Duodenal mucosa (tissue), 2 donors: ENCODE data around the gene EFR3B.

ENCODE experiments used
- H3K27ac ChIP-seq: one replicate; pipeline ENCODE4 v1.7.0; 2013; ENCODE audit warnings: low read depth, low read length
- H3K27me3 ChIP-seq, 2 donors: one replicate each; pipeline ENCODE4 v1.7.0; 2013; ENCODE audit warnings: low read length in 2 of 2, control low read depth in 1 of 2; ENCODE audit not compliant: insufficient read depth in 2 of 2, control insufficient read depth in 1 of 2
- H3K36me3 ChIP-seq, 2 donors: one replicate each; pipeline ENCODE4 v1.7.0; 2013; ENCODE audit warnings: low read length in 2 of 2, control low read depth in 1 of 2; ENCODE audit not compliant: insufficient read depth in 2 of 2, control insufficient read depth in 1 of 2
- H3K4me1 ChIP-seq, 2 donors: one replicate each; pipeline ENCODE4 v1.7.0; 2013; ENCODE audit warnings: low read length in 2 of 2, control low read depth in 1 of 2; ENCODE audit not compliant: insufficient read depth in 2 of 2, control insufficient read depth in 1 of 2
- H3K4me3 ChIP-seq, 2 donors: one replicate each; pipeline ENCODE4 v1.7.0; 2013; ENCODE audit warnings: low read length in 2 of 2, low read depth in 1 of 2
- H3K9ac ChIP-seq, 2 donors: one replicate each; pipeline ENCODE4 v1.7.0; 2013; ENCODE audit warnings: low read length in 2 of 2, low read depth in 1 of 2
- H3K9me3 ChIP-seq, 2 donors: one replicate each; pipeline ENCODE4 v1.7.0; 2013; ENCODE audit warnings: low read length in 2 of 2, control low read depth in 1 of 2; ENCODE audit not compliant: control insufficient read depth in 1 of 2

EFR3B gene

DNA sequence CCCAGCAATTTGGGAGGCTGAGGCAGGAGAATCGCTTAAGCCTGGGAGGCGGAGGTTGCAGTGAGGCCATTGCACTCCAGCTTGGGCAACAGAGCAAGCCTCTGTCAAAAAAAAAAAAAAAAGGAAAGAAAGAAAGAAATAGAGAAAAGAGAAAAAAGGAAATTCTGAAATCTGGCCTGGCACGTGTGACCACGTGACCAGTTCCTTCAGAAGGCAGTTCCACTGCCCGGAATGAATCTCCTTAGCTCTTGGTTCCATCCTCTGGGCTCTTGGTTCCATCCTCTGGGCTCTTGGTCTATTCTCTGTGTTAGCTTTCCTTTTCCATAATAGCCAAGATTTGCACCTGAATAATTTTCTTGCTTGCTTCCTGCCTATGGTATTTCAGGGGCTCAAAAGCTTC lies 131.8 kb downstream of the EFR3B start:
- Histone ChIP-seq H3K36me3 (no peaks in the 10 kb centered on the region), H3K4me1 (peaks cover 0 to 3% of the 10 kb centered on the region in 2 donors), H3K4me3 (no peak overlapping the region), H3K27me3 (peaks cover 19 to 23% of the 10 kb centered on the region in 2 donors), H3K9me3 (no peaks in the 10 kb centered on the region), H3K27ac (no peak overlapping the region), H3K9ac (no peak overlapping the region)

DNA sequence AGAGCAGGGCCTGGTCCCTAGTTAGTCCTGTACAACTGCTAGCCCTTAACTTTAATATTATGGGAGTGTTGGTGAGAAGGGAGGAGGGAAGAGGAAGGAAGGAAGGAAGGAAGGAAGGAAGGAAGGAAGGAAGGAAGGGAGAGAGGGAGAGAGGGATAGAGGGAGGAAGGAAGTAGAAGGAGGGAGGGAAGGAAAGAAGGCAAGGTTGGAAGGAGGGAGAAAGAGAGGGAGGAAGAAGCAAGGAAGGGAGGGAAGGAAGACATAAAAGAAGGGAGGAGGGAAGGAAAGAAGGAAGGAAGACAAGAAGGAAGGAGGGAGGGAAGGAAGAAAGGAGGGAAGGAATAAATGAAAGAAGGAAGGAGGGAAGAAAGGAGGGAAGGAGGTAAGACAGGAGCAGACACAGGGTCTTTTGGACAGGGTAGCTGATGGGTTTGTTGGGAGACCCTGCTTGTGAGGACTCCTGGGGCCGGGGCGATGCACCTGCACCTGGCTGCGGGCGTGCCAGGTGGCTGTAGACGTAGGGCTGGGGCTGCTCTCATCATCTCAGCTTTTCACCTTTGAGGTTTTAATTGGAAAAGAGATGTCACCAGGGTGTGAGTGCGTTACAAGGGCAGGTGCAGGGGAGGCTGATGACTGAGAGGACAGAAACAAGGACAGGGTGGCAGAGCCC lies 132.5 kb downstream of the EFR3B start:
- Histone ChIP-seq H3K27me3 (peaks cover 12 to 17% of the 10 kb centered on the region in 2 donors), H3K9me3 (no peaks in the 10 kb centered on the region), H3K9ac (no peak overlapping the region), H3K27ac (no peak overlapping the region), H3K36me3 (no peaks in the 10 kb centered on the region), H3K4me1 (no peaks in the 10 kb centered on the region), H3K4me3 (no peak overlapping the region)

DNA sequence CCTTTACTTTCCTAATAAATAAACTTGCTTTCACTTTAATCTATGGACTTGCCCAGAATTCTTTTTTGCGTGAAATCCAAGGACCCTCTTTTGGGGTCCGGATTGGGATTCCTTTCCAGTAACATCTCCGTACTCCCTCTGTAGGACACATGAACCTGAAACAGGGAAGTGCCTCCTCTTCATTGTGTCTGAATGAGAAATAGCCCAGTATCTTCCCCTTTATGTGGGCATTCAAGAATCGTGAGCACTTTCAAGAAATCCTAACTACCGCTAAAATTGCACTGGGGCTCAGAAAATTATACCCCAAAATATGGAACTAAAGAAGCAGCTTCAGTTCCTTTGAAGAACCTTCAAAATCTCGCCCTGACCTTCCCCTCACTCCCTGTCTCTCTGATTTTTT lies 134.3 kb downstream of the EFR3B start:
- H3K4me3 ChIP-seq = no peak overlapping the region
- no peaks in the 10 kb centered on the region for H3K4me1 ChIP-seq
- H3K9me3 ChIP-seq = no peaks in the 10 kb centered on the region

DNA sequence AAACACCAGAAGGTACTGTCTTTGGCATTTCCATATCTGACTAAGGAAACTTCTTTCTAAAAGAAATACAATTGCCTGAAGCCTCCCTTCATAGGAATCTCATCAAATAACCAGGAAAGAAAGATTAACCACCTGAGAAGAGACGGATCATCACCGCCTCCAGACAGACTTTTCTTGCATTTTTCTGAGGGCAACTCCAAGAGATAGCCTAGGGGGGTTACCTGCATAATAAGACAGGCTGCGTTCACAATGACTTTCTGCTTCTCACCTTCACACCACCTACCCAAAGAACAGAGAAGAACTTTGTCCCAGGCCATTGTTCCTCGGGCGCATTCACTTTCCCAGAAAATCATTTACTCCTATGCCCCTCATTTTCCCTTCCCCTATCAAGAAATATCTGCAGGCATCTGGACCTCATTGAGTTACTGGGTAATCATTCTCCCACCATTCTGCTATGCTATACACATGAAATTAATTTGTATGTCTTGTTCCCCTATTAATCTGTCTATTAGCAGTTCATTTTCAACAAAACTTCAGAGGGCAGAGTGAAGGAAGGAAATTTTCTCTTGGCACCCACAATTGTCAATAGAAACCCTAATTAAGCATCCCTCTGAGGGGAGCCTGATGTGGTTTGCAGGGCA lies 134.8 kb downstream of the EFR3B start:
- Histone ChIP-seq H3K4me3 (no peak overlapping the region), H3K4me1 (no peaks in the 10 kb centered on the region), H3K27ac (no peak overlapping the region), H3K27me3 (peaks cover 6 to 11% of the 10 kb centered on the region in 2 donors), H3K9me3 (peaks cover 0 to 2% of the 10 kb centered on the region in 2 donors), H3K36me3 (no peaks in the 10 kb centered on the region), H3K9ac (no peak overlapping the region)

More for the DNA sequence above, 134.3 kb downstream of the EFR3B start:
- no peak overlapping the region for H3K27ac ChIP-seq
- H3K36me3 ChIP-seq = no peaks in the 10 kb centered on the region
- H3K27me3 ChIP-seq = peaks cover 6 to 11% of the 10 kb centered on the region in 2 donors
- no peak overlapping the region for H3K9ac ChIP-seq

DNA sequence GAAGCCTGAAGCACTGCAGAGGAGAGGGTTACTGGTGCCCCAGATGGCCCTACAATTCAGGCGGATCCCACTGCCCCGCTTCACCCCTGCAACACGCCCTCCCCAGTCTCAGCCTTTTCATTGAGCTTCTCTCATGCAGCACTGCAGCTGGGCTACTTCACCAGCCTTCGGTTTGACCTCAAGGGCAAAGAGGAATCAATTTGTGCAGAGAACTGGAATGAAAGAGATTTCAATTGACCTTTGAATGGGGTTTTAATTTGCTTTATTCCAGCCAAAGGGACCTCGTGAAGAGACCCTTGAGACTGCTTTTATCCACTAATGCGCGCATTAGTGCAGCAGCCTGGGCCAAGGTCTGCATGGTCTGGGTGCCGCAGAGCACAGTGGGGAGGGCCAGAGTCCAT lies 135.3 kb downstream of the EFR3B start:
- H3K9ac ChIP-seq = no peak overlapping the region
- peaks cover 4 to 7% of the 10 kb centered on the region in 2 donors for H3K9me3 ChIP-seq
- H3K4me3 ChIP-seq = no peak overlapping the region
- H3K27me3 ChIP-seq = peaks cover 6 to 11% of the 10 kb centered on the region in 2 donors
- H3K27ac ChIP-seq = no peak overlapping the region
- no peaks in the 10 kb centered on the region for H3K36me3 ChIP-seq
- no peaks in the 10 kb centered on the region for H3K4me1 ChIP-seq

DNA sequence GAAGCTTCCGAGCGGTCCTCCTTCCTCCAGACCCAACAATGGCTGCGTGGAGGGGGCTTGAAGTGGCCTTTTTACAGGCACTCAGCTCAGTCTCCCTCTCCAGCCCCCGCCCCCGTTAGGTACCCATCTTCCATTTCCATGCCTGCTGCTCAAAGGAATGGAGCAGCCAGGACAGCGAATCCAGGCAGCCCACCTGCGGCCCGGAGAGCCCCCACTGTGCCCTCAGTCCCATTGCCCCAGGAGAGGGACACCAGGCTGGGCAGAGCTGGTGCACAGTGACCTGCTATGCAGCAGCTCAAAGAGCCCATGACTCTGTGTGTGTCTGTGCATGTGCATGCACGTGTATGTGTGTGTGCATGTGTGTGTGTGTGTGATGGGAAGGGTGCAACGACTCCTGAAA lies 137.1 kb downstream of the EFR3B start:
- Histone ChIP-seq H3K27ac (no peak overlapping the region), H3K9me3 (peaks cover 4 to 7% of the 10 kb centered on the region in 2 donors), H3K36me3 (no peaks in the 10 kb centered on the region), H3K4me1 (no peaks in the 10 kb centered on the region), H3K4me3 (no peak overlapping the region), H3K27me3 (peaks cover 6 to 10% of the 10 kb centered on the region in 2 donors), H3K9ac (no peak overlapping the region)

DNA sequence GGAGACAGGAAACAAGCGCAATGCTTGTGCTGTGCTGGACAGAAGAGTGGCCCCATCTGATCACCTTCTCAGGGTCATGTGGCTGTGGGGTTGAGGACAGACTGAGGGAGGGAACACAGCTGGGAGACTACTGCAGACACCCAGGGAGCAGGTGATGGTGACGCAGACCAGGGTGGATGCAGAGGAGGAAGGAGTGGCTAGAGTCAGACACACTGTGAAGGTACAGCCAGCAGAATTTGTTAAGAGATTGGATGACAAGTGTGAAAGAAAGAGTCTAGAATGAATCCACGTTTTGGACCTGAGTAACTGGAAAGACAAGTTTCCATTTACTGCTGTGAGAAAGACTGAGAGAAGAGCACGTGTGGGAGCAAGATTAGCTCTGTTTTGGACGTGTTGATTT lies 142.4 kb downstream of the EFR3B start:
- no peaks in the 10 kb centered on the region for H3K36me3 ChIP-seq

DNA sequence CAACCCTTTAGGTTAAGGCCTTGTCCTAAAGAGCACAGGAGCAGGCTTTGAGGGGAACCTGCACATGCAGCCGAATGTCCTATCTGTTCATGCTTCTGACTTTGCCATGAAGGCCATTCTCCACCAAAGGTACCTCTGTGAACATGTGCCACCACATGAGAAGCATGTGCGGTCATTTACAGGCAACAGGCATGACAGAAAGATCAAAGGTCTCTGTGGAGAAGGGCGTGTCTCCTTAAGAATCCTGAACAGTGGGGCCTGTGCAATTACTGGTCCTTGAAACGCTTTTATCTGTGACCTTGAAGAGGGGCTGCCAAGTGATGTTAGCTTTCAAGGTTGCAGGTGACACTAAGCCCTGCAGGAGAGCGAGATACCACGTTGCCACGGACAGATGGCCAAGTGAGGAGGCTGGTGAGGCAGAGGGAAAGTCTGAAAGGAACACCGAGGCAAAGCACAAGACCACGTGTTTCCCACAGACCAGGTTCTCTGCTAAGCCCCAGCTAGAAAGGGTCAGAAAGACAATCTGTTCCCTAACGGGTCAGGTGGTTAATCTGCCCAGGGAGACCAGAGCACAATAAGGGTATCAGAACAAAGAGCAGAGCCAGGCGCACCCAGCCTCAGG lies 146.0 kb downstream of the EFR3B start:
- Histone ChIP-seq H3K4me1 (peaks cover 6% of the 10 kb centered on the region in 2 donors), H3K27ac (no peak overlapping the region), H3K27me3 (peaks cover 0 to 2% of the 10 kb centered on the region in 2 donors), H3K36me3 (no peaks in the 10 kb centered on the region), H3K9ac (no peak overlapping the region), H3K9me3 (no peaks in the 10 kb centered on the region), H3K4me3 (no peak overlapping the region)

More for the DNA sequence above, 142.4 kb downstream of the EFR3B start:
- H3K27me3 ChIP-seq = peaks cover 0 to 2% of the 10 kb centered on the region in 2 donors
- peaks cover 6% of the 10 kb centered on the region in 2 donors for H3K4me1 ChIP-seq
- H3K9ac ChIP-seq = no peak overlapping the region
- H3K27ac ChIP-seq = no peak overlapping the region
- H3K9me3 ChIP-seq = peaks cover 4 to 7% of the 10 kb centered on the region in 2 donors
- no peak overlapping the region for H3K4me3 ChIP-seq

DNA sequence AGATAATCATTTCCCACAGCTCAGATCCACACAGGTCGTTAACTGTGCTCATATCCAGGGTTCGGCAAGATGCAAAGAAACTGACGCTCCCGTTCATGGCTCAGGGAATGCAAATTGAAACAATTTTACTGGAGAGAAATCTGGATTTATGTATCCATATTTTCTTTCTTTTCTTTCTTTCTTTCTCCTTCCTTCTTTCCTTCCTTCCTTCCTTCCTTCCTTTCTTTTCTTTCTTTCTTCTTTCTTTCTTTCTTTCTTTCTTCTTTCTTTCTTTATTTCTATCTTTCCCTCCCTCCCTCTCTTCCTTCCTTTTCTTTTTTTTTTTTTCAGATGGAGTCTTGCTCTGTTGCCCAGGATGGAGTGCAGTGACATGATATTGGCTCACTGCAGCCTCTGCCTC lies 146.5 kb downstream of the EFR3B start:
- Histone ChIP-seq H3K36me3 (no peaks in the 10 kb centered on the region), H3K4me3 (no peak overlapping the region), H3K9ac (no peak overlapping the region), H3K27ac (no peak overlapping the region), H3K9me3 (no peaks in the 10 kb centered on the region), H3K4me1 (peaks cover 6% of the 10 kb centered on the region in 2 donors), H3K27me3 (peaks cover 0 to 2% of the 10 kb centered on the region in 2 donors)

DNA sequence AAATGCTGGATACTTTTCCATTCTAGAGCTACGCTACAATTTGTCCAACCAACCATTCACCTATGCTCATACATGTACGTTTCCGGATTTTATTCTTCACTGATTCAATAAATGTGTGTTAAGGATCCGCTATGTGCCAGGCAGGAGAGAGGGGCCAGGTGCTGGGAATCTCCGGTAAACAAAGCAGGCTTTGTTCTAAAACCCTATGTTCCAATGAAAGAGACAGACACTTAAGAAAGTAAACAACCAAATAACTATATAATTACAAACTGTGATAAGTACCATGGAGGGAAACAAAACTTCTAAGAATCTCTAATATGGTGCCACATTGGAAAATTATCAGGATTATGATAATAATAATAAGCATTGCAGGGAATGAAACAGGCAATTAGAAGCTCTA lies 148.7 kb downstream of the EFR3B start:
- no peak overlapping the region for H3K4me3 ChIP-seq
- H3K27me3 ChIP-seq = peaks cover 0 to 2% of the 10 kb centered on the region in 2 donors
- H3K9me3 ChIP-seq = no peaks in the 10 kb centered on the region
- H3K27ac ChIP-seq = no peak overlapping the region
- H3K36me3 ChIP-seq = no peaks in the 10 kb centered on the region
- H3K4me1 ChIP-seq = peaks cover 6% of the 10 kb centered on the region in 2 donors
- no peak overlapping the region for H3K9ac ChIP-seq
